ENCODE results near the gene LBP.
"Not testable (repeated sequence)": the region's sequence is repeated elsewhere in the genome, so short reads cannot be mapped to it uniquely, and the experiment has no call there.

LBP gene

DNA sequence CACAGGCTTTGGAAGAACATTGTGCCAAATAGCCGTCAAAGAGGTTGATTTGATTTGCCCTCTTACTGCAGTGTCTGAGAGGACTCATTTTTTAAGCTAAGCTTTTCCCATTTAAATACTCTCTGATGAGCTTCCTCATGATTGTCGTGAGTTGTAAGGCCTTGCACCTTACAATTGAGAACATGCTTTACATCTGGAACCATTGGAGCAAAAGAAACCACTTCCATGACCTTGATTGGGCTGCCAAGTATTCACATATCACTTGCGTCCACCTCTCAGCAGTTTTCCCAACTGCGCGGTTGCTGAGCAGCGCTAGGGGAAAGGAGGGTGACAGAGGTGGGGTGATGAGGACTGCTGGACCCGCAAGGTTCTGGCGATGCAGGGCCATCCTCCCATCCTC, 12.3 kb upstream of the LBP start:
- POLR2A ChIA-PET (ENCODE audit: low non-redundant PET), result no interaction called here
- CTCF ChIA-PET, result no interaction called here
- TF ChIP-seq, protein P1, sequence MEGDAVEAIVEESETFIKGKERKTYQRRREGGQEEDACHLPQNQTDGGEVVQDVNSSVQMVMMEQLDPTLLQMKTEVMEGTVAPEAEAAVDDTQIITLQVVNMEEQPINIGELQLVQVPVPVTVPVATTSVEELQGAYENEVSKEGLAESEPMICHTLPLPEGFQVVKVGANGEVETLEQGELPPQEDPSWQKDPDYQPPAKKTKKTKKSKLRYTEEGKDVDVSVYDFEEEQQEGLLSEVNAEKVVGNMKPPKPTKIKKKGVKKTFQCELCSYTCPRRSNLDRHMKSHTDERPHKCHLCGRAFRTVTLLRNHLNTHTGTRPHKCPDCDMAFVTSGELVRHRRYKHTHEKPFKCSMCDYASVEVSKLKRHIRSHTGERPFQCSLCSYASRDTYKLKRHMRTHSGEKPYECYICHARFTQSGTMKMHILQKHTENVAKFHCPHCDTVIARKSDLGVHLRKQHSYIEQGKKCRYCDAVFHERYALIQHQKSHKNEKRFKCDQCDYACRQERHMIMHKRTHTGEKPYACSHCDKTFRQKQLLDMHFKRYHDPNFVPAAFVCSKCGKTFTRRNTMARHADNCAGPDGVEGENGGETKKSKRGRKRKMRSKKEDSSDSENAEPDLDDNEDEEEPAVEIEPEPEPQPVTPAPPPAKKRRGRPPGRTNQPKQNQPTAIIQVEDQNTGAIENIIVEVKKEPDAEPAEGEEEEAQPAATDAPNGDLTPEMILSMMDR (conservative IDR thresholded peaks at IDR 0.05; ENCODE audit: low read depth), result no peak
- no peak overlapping the region for H3K27ac ChIP-seq
- DNase-seq (ENCODE audit: low spot score), result no peak

DNA sequence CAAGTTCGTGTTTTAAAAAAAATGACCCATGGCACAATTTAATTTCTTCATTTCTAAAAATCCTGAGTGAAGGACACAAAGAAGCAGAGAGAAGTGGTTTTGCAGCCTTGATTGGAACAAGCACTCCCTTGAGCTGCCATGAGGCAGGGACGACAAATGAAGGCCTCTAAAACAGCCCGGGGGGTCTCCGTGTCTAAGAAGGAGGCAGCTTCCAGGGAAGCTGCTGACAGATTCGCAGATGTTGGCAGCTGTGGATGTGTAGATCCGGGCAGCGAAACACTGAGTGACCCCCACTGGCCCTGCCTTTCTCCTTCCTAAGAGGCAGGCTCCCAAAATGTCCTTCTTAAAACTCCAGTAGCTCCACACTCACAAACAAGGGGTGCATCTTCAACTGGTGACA, 9.6 kb upstream of the LBP start:
- TF ChIP-seq, protein P1 (conservative IDR thresholded peaks at IDR 0.05; ENCODE audit: low read depth), result no peak
- DNase-seq (ENCODE audit: low spot score), result no peak
- POLR2A ChIA-PET (ENCODE audit: low non-redundant PET), result no interaction called here
- H3K27ac ChIP-seq, result no peak overlapping the region
- CTCF ChIA-PET, result interaction anchor here (0.5 to 5.2 kb wide), 12 partner anchors 8 to 1854 kb away, joined by 3 to 73 read pairs (median 4); partner anchors contain the start of gene BPI

DNA sequence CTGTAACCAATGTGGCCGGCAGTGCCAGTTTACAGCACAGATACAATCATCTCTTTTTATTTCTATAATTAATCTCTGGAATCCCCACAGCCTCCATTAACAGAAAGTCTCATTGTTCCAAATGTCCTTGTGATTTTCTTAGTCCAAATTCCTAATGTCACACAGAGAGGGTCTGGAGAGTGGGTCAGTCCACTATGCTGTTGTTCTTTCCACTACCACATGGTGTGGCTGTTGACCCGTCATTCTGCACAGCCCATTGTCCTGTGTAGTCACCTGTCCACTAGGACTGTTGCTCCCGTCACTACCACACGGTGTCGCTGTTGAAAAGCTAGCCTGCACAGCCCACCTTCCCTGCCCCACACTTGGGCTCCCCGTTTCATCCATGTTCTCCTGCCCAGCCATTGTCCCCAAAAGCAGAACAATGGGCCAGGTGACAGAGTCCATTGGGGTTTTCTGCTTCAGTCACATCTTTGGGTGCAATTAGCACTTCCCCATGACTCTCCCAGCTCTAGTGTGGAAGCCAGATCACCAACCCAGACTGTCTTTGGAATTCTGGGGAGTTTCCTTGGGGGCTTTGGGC, 8.6 kb upstream of the LBP start:
- TF ChIP-seq, protein P1 (conservative IDR thresholded peaks at IDR 0.05; ENCODE audit: low read depth), result no peak; the same call in 1 of the 2 replicates
- peak; percentile 63 for DNase-seq (ENCODE audit: low spot score)
- CTCF ChIA-PET, result interaction anchor here (0.6 to 5.2 kb wide), 13 partner anchors 9 to 762 kb away, joined by 3 to 73 read pairs (median 4); no protein-coding TSS in a partner anchor
- no peak overlapping the region for H3K27ac ChIP-seq
- POLR2A ChIA-PET (ENCODE audit: low non-redundant PET), result no interaction called here

DNA sequence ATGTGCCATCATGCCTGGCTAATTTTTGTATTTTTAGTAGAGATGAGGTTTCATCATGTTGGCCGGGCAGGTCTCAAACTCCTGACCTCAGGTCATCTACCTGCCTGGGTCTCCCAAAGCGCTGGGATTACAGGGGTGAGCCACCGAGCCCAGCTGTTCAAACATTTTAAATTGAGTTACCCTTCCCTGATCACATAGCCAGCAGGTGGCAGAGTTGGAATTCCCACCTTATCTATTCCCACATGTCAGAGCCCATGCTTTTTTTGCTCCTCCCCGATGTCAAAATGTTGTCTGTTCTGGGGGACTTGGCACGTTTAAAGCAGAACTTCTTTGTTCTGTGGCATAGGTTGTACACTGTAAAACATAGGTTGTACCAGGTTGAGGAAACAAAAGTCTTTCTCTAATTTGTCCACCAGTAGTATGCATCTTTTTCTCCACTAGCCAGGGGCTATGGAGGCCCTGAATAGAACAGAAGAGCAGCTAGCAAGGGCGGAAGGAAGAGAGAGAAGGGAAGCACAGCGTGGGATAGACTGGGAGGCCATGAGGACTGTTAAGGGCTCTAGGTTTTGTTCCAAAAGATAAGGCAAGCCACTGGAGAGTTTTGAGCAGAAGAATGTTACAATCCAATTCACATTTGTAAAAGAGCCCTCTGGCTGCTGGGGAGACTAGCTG, 7.3 kb upstream of the LBP start:
- TF ChIP-seq, protein P1 (conservative IDR thresholded peaks at IDR 0.05; ENCODE audit: low read depth), result no peak
- ChIA-PET POLR2A (ENCODE audit: low non-redundant PET) (interaction anchor here (0.7 kb wide), 1 partner anchor 41 kb away, joined by 3 read pairs; no protein-coding TSS in a partner anchor), CTCF (interaction anchor here (0.6 to 5.2 kb wide), 14 partner anchors 11 to 108 kb away, joined by 3 to 73 read pairs (median 4); no protein-coding TSS in a partner anchor)
- peak; percentile 70 for DNase-seq (ENCODE audit: low spot score)
- no peak overlapping the region for H3K27ac ChIP-seq

DNA sequence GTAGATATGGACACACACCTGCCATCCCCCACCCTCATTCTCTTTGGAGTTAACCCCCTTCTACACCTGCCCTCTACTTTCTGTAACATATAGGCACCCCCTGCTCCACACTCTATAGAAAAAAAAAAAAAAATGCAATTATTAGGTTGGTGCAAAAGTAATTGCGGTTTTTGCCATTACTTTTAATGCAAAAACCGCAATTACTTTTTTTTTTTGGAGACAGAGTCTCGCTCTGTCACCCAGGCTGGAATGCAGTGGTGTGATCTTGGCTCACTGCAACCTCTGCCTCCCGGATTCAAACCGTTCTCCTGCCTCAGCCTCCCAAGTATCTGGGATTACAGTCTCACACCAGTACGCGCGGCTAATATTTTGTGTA, 6.8 kb upstream of the LBP start:
- H3K27ac ChIP-seq; POLR2A ChIA-PET (ENCODE audit: low non-redundant PET); DNase-seq (ENCODE audit: low spot score): not testable (repeated sequence)
- CTCF ChIA-PET, result interaction anchor here (1.0 to 5.2 kb wide), 4 partner anchors 13 to 68 kb away, joined by 3 to 73 read pairs (median 12); no protein-coding TSS in a partner anchor

DNA sequence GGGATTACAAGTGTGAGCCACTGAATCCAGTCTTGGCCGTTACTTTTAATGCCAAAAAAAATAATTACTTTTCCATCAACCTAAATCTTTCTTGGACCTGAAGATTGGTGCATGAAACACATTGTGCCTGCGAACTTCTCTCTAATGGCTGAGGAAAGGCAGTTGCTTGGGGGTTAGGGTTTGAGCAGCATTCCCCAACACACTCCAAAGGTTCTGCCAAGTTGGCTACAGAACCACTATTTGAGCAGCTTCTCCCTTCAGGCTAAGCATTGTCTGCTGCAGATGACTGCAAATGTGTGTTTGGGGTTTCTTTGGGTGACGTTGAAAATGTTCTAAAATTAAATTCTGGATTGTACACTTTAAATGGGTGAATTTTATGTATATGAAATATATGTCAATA, 6.3 kb upstream of the LBP start:
- ChIA-PET CTCF (interaction anchor here (0.7 to 5.2 kb wide), 4 partner anchors 16 to 68 kb away, joined by 3 to 73 read pairs (median 7); no protein-coding TSS in a partner anchor), POLR2A (ENCODE audit: low non-redundant PET) (no interaction called here)
- TF ChIP-seq, protein P1 (conservative IDR thresholded peaks at IDR 0.05; ENCODE audit: low read depth), result no peak
- no peak for DNase-seq (ENCODE audit: low spot score)
- H3K27ac ChIP-seq, result no peak overlapping the region

DNA sequence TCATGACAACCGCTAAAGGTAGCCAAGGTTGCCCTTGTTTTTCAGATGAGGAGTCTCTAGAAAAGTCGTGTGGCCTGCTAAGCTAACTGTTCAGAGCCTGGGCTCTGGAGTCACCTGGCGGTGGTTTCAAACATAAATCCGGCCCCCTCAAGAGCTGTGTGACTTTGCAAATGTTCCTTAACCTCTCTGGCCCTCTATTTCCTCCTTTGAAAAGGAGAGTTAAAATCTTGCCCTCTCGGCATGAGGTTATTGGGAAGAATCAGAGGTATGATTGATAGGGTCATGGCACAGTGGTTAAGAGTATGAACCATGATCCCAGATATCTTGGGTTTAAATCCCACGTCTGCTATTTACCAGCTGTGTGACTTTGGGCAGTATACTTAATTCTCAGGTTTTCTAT, 5.6 kb upstream of the LBP start:
- POLR2A ChIA-PET (ENCODE audit: low non-redundant PET), result no interaction called here
- CTCF ChIA-PET, result interaction anchor here (0.7 to 2.0 kb wide), 4 partner anchors 16 to 397 kb away, joined by 3 to 11 read pairs (median 4); no protein-coding TSS in a partner anchor
- no peak for DNase-seq (ENCODE audit: low spot score)
- H3K27ac ChIP-seq, result no peak overlapping the region
- TF ChIP-seq, protein P1 (conservative IDR thresholded peaks at IDR 0.05; ENCODE audit: low read depth), result no peak
